A673 (cell line): Measurements from ENCODE around the gene YARS2. TPM values are rescaled to one million over a fixed set of nuclear protein-coding genes. Genes with fewer than 3 reads are reported as not detected.
"Not testable (repeated sequence)": the region's sequence is repeated elsewhere in the genome, so short reads cannot be mapped to it uniquely, and the experiment has no call there.

ENCODE experiments used
- BruUV-seq: library from RNA; stranded (reverse); fragments of 400-500 nt; replicated peaks from 2 replicates; lab custom pipeline; 2021; lab: Mats Ljungman, UMichigan
- CTCF ChIA-PET: fragments of 300-600 bp; sonication (Branson Sonifier 250); formaldehyde crosslinking; loops from one replicate; lab custom pipeline; 2022; ENCODE audit warnings: antibody characterized with exemption; lab: Charles Lee
- POLR2A ChIA-PET: fragments of 300-600 bp; sonication (Branson Sonifier 250); formaldehyde crosslinking; loops from one replicate; lab custom pipeline; 2022; ENCODE audit warnings: antibody characterized with exemption; ENCODE audit not compliant: low non-redundant PET; lab: Charles Lee
- DNase-seq: peaks from one replicate; pipeline ENCODE4 v3.0.0-alpha.2; 2015; ENCODE audit warnings: low spot score
- H3K27ac ChIP-seq: fragments of 200-600 bp; sonication (generic); 2 replicates; pipeline ENCODE4 v1.5.1; 2016; ENCODE audit warnings: mixed run types, low read depth, mild to moderate bottlenecking, mixed read lengths, antibody characterized with exemption, low read length; ENCODE audit not compliant: poor library complexity, severe bottlenecking
- H3K27me3 ChIP-seq: fragments of 200-600 bp; sonication (generic); replicated peaks from 2 replicates; pipeline ENCODE4 v1.6.1; 2017; ENCODE audit warnings: mixed run types, low read depth, mild to moderate bottlenecking, mixed read lengths, antibody characterized with exemption, low read length; ENCODE audit not compliant: insufficient read depth, poor library complexity
- H3K36me3 ChIP-seq: fragments of 200-600 bp; sonication (generic); 2 replicates; pipeline ENCODE4 v1.6.1; 2016; ENCODE audit warnings: mixed run types, mild to moderate bottlenecking, mixed read lengths, antibody characterized with exemption, low read length; ENCODE audit not compliant: insufficient read depth, poor library complexity, severe bottlenecking
- H3K4me1 ChIP-seq: fragments of 200-600 bp; sonication (generic); 2 replicates; pipeline ENCODE4 v1.6.1; 2017; ENCODE audit warnings: mixed run types, mild to moderate bottlenecking, mixed read lengths, antibody characterized with exemption, low read length; ENCODE audit not compliant: insufficient read depth, poor library complexity, severe bottlenecking
- H3K4me3 ChIP-seq: fragments of 200-600 bp; sonication (generic); 2 replicates; pipeline ENCODE4 v1.5.1; 2016; ENCODE audit warnings: low read depth, mixed run types, mild to moderate bottlenecking, mixed read lengths, low read length; ENCODE audit not compliant: poor library complexity, severe bottlenecking
- H3K9me3 ChIP-seq: fragments of 200-600 bp; sonication (generic); 2 replicates; pipeline ENCODE4 v1.6.1; 2016; ENCODE audit warnings: mixed run types, low read depth, mild to moderate bottlenecking, mixed read lengths, antibody characterized with exemption, low read length; ENCODE audit not compliant: poor library complexity, severe bottlenecking
- CTCF ChIP-seq: fragments of 300-800, 200-600 bp; sonication (generic); conservative IDR thresholded peaks from 2 replicates; pipeline ENCODE4 v1.5.1; 2017; ENCODE audit warnings: low read depth, mild to moderate bottlenecking, antibody characterized with exemption, low read length, moderate library complexity, mixed read lengths
- EZH2 ChIP-seq: fragments of 200-600 bp; sonication (generic); IDR thresholded peaks from 2 replicates; pipeline ENCODE4 v1.6.1; 2017; ENCODE audit warnings: borderline replicate concordance, low read depth, mild to moderate bottlenecking, mixed read lengths, antibody characterized with exemption, low read length; ENCODE audit not compliant: poor library complexity, severe bottlenecking
- intact Hi-C: fragments of 100-400 bp; cut with micrococcal nuclease; formaldehyde crosslinking; loops from one replicate; pipeline ENCODE4 v1.10.0; 2022; ENCODE audit not compliant: unreplicated experiment
- total RNA-seq: library from RNA; stranded (reverse); gene quantifications from 2 replicates; pipeline ENCODE4 v1.2.3, GENCODE V29; 2021

YARS2 gene
- total RNA-seq, 1 experiment from 2014 or later = 29.4 TPM

GRCh38 chr12:32705783-32706182 is 49.9 kb downstream of the YARS2 start:
- intact Hi-C loops = no loop called here
- Histone ChIP-seq H3K36me3 (peaks cover 18% of the 10 kb centered on the region), H3K4me3 (no peak overlapping the region), H3K9me3 (no peaks in the 10 kb centered on the region), H3K4me1 (no peaks in the 10 kb centered on the region), H3K27me3 (no peaks in the 10 kb centered on the region), H3K27ac (no peak overlapping the region)
- no peak for TF ChIP-seq EZH2
- no peak for TF ChIP-seq CTCF
- POLR2A ChIA-PET = no interaction called here
- no TSS peak for BruUV-seq
- CTCF ChIA-PET = no interaction called here
- no peak for DNase-seq

GRCh38 chr12:32702946-32703345 is 52.8 kb downstream of the YARS2 start:
- Histone ChIP-seq H3K9me3 (no peaks in the 10 kb centered on the region), H3K36me3 (peaks cover 10% of the 10 kb centered on the region), H3K27me3 (no peaks in the 10 kb centered on the region), H3K4me1 (peaks cover 6% of the 10 kb centered on the region), H3K4me3 (no peak overlapping the region), H3K27ac (no peak overlapping the region)
- no TSS peak for BruUV-seq
- no peak for DNase-seq
- TF ChIP-seq CTCF = no peak
- TF ChIP-seq EZH2 = no peak
- POLR2A ChIA-PET = no interaction called here
- CTCF ChIA-PET = no interaction called here
- intact Hi-C loops = no loop called here

GRCh38 chr12:32702473-32702872 is 53.2 kb downstream of the YARS2 start:
- peaks cover 11% of the 10 kb centered on the region for H3K4me1 ChIP-seq
- TF ChIP-seq EZH2 = no peak
- TF ChIP-seq CTCF = no peak
- H3K27me3 ChIP-seq = no peaks in the 10 kb centered on the region
- no peaks in the 10 kb centered on the region for H3K9me3 ChIP-seq
- no peak overlapping the region for H3K4me3 ChIP-seq
- no peak overlapping the region for H3K27ac ChIP-seq
- ChIA-PET CTCF (no interaction called here), POLR2A (no interaction called here)
- no TSS peak for BruUV-seq
- intact Hi-C loops = no loop called here
- no peak for DNase-seq
- peaks cover 10% of the 10 kb centered on the region for H3K36me3 ChIP-seq

GRCh38 chr12:32699437-32699836 is 56.3 kb downstream of the YARS2 start:
- H3K27me3 ChIP-seq, BruUV-seq, H3K27ac ChIP-seq, H3K36me3 ChIP-seq, intact Hi-C loops, H3K4me3 ChIP-seq, CTCF ChIA-PET, DNase-seq, H3K9me3 ChIP-seq: not testable (repeated sequence)
- H3K4me1 ChIP-seq = peaks cover 14% of the 10 kb centered on the region
- POLR2A ChIA-PET = interaction anchor here (0.6 kb wide), 1 partner anchor 226 kb away, joined by 14 read pairs; no protein-coding TSS in a partner anchor
